Measurements from ENCODE around the gene ZNF354C. TPM values are rescaled to one million over a fixed set of nuclear protein-coding genes. Genes with fewer than 3 reads are reported as not detected.
"Not testable (repeated sequence)": the region's sequence is repeated elsewhere in the genome, so short reads cannot be mapped to it uniquely, and the experiment has no call there.

The ZNF354C gene
- total RNA-seq, 1 donor = 3.3 TPM

DNA sequence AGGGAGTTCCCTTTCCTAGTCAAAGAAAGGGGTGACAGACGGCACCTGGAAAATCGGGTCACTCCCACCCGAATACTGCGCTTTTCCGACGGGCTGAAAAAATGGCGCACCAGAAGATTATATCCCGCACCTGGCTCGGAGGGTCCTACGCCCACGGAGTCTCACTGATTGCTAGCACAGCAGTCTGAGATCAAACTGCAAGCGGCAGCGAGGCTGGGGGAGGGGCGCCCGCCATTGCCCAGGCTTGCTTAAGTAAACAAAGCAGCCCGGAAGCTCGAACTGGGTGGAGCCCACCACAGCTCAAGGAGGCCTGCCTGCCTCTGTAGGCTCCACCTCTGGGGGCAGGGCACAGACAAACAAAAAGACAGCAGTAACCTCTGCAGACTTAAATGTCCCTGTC, 41.1 kb downstream of the ZNF354C start:
- not testable (repeated sequence) for H3K4me1 ChIP-seq (ENCODE audit: insufficient read depth, low read length); H3K27me3 ChIP-seq (ENCODE audit: insufficient read depth, low read length)
- H3K9me3 ChIP-seq (ENCODE audit: low read depth, low read length) = peaks cover 33% of the 10 kb centered on the region

DNA sequence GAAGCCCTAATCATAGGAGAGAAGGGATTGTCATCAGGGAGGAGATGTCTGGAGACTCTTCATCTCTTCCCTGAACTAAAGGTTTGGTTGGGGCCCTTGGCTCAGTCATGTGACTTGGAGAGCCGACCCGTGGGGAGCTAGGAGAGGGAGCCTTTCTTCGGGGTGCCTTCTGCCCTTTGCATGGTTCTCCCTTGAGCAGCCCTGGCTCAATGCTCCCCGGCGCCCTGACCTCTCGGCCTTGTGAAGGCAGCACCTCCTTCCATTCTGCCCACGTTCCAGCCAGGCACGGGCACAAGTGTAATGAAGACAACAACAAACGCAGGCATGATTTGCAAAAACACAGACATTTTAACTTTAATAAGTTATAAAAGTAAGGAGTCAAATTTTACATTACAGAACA, 50.4 kb downstream of the ZNF354C start:
- H3K27me3 ChIP-seq (ENCODE audit: insufficient read depth, low read length) = no peaks in the 10 kb centered on the region
- H3K9me3 ChIP-seq (ENCODE audit: low read depth, low read length) = no peaks in the 10 kb centered on the region
- no peak overlapping the region for H3K4me3 ChIP-seq (ENCODE audit: low read length)
- no peaks in the 10 kb centered on the region for H3K4me1 ChIP-seq (ENCODE audit: insufficient read depth, low read length)

More for the DNA sequence above, 41.1 kb downstream of the ZNF354C start:
- not testable (repeated sequence) for H3K4me3 ChIP-seq (ENCODE audit: low read length)

DNA sequence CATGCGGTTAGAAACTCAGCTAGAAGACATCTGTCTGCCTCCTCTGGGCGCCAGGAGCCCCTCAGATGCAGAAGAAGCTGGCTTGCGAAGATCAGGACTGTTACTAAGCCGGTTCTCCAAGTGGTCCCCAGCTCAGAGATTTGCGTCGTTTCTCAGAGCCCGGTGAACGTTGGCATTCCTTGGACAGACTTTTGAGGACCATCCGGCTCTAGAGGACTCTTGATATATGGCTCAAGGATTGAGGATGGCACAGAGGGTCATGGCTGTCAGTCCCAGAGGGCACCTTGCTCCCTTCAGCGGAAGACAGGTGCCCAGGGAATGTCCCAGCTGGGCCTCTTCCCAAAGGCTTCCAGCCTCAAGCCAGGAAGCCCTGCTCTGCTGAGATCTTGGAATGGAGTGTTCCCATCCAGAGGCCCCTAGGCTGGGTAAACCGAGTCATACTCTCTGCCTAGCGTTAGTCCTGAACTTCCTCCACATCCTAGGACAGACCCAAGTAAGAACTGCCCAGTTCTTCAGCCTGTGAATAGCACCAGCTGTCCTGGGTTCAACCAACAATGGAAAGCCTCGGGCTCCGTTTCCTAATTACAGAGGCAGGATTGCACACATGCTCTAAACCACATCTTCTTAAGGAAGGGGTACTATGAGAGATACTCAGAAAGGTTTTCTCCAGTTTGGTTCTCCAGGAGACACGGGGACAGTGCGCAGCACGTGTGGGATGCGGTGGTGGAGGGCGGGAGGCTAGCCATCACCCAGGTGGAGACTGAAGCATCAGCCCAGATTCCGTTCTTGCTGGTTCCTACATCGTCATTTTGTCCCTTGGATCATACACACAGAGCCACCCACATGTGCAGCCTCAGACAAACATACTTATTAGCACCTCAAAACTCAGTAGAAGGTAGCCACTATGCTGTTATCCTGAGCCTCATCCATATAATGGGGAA, 51.4 kb downstream of the ZNF354C start:
- no peaks in the 10 kb centered on the region for H3K9me3 ChIP-seq (ENCODE audit: low read depth, low read length)
- H3K4me1 ChIP-seq (ENCODE audit: insufficient read depth, low read length) = no peaks in the 10 kb centered on the region
- H3K27me3 ChIP-seq (ENCODE audit: insufficient read depth, low read length) = no peaks in the 10 kb centered on the region
- no peak overlapping the region for H3K4me3 ChIP-seq (ENCODE audit: low read length)

DNA sequence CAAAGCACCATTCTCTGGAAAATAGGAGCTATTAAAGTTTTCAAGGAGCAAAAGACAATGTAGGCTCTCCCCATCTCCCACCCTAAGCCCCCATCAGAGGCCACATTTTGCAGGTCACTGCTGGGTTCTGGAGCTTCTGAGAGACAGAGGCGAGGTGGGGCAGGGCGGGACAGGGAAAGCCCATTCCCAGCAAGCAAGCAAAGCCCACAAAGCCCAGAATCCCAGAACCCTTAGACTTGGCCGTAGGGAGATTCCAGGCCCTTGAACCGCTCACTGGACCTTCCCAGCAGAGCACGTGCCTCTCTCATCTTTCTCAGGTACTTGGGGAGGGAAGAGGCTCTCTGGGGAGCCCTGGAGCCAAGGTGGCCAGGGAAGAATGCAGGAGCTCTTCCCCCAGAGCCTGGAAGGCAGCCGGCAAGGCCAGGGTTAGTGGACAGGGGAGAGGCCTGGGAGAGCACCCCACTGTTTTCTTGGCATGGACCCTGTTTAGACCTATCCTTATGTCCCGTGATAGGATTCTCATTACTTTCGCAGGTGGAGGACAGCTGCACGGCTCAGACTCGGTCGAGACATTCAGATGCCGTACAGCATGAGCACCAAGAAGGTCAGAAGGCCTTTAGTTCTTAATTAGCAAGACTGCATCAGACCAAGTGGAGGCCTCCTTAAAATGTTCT, 52.4 kb downstream of the ZNF354C start:
- H3K27me3 ChIP-seq (ENCODE audit: insufficient read depth, low read length) = no peaks in the 10 kb centered on the region
- H3K4me3 ChIP-seq (ENCODE audit: low read length) = no peak overlapping the region
- H3K4me1 ChIP-seq (ENCODE audit: insufficient read depth, low read length) = no peaks in the 10 kb centered on the region
- H3K9me3 ChIP-seq (ENCODE audit: low read depth, low read length) = no peaks in the 10 kb centered on the region

DNA sequence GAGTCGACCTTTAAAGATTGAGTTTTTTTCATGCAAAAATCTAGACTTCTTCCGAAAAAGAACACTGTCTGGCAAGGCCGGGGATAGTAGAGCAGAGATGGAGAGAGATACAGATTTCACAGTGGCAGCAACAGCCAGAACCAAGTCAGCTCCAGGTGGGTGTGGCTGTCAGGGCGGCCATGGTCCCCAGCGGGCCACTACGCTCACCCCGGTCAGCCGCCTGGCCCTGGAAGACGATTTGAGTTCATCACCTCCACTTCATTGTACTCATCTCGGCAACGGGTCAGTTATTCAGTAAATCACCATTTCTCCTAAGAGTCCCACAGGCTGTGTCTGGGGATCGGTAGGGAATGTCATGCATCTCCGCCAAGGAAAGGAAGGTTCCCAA, 53.0 kb downstream of the ZNF354C start:
- H3K27me3 ChIP-seq (ENCODE audit: insufficient read depth, low read length) = no peaks in the 10 kb centered on the region
- H3K4me3 ChIP-seq (ENCODE audit: low read length) = no peak overlapping the region
- no peaks in the 10 kb centered on the region for H3K4me1 ChIP-seq (ENCODE audit: insufficient read depth, low read length)
- no peaks in the 10 kb centered on the region for H3K9me3 ChIP-seq (ENCODE audit: low read depth, low read length)

DNA sequence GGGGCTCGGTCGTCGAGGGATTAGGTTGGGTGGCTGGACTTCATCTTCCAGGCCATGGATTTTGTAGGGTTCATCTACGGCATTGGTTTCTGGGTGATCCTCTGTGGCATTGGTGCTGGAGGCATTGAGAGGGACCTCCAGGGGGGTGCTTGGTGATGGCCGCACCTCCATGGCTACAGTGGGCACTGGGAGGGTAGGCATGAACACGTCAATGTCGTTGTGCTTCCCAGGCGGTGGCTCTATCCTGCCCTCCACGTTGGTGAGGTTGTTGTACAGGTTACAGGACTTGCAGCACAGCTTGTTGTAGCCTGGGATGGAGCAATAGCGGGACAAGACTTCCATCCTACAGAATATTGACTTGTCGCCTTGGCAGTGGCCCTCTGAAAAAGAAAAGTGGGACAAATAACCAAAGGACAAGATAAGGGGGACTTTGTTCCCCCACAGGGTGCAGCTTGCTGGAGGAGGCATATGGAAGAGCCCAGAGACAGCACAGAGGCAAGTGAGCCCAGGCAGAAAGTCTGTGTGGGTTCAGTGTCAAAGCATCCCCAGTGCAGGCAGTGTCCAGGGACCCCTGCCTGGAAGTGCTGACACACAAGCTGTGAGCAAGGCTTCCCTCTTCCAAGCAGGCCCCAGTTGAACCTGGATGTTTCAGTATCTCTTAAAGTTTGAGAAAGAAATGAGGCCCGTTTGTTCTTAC, 53.9 kb downstream of the ZNF354C start:
- Histone ChIP-seq H3K27me3 (ENCODE audit: insufficient read depth, low read length) (no peaks in the 10 kb centered on the region), H3K4me1 (ENCODE audit: insufficient read depth, low read length) (no peaks in the 10 kb centered on the region), H3K9me3 (ENCODE audit: low read depth, low read length) (no peaks in the 10 kb centered on the region), H3K4me3 (ENCODE audit: low read length) (no peak overlapping the region)

DNA sequence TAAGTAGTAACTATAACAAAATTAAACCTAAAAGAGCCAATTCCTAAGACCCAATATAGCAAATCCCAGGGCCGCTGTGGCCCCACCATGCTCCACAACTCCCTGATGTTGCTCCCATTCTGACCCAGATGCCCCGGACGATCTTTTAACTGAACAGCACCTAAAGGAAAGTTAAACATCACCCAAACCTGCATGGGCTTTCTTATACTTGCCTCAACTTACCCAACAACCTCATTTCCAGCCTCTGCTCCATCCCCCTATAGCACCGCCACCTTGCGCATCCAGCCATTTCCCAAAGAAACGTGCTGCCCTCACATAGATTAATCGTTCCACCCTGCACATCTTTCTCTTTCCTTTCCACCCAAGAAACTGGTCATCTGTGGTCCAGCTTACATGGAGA, 54.6 kb downstream of the ZNF354C start:
- H3K9me3 ChIP-seq (ENCODE audit: low read depth, low read length) = no peaks in the 10 kb centered on the region
- no peak overlapping the region for H3K4me3 ChIP-seq (ENCODE audit: low read length)
- H3K27me3 ChIP-seq (ENCODE audit: insufficient read depth, low read length) = no peaks in the 10 kb centered on the region
- no peaks in the 10 kb centered on the region for H3K4me1 ChIP-seq (ENCODE audit: insufficient read depth, low read length)

DNA sequence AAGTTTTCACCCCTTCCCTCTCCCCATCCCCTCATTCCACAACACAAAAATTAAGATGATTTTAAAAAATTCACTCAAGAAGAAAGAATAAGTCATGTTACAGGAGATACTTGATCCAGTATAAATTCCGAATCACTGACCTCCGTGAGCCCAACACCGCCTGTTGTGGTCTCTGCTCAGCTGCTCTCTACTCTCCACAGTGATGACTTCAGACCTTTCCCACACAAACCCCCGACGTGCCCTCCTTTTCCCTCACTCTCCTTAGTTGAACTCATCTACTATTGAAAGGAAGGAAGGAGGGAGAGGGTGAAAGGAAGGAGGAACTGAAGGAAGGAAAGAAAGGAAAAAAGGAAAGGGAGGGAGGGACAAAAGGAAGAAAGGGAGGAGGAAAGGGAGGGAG, 55.1 kb downstream of the ZNF354C start:
- Histone ChIP-seq H3K4me3 (ENCODE audit: low read length) (no peak overlapping the region), H3K4me1 (ENCODE audit: insufficient read depth, low read length) (no peaks in the 10 kb centered on the region), H3K9me3 (ENCODE audit: low read depth, low read length) (no peaks in the 10 kb centered on the region), H3K27me3 (ENCODE audit: insufficient read depth, low read length) (no peaks in the 10 kb centered on the region)

DNA sequence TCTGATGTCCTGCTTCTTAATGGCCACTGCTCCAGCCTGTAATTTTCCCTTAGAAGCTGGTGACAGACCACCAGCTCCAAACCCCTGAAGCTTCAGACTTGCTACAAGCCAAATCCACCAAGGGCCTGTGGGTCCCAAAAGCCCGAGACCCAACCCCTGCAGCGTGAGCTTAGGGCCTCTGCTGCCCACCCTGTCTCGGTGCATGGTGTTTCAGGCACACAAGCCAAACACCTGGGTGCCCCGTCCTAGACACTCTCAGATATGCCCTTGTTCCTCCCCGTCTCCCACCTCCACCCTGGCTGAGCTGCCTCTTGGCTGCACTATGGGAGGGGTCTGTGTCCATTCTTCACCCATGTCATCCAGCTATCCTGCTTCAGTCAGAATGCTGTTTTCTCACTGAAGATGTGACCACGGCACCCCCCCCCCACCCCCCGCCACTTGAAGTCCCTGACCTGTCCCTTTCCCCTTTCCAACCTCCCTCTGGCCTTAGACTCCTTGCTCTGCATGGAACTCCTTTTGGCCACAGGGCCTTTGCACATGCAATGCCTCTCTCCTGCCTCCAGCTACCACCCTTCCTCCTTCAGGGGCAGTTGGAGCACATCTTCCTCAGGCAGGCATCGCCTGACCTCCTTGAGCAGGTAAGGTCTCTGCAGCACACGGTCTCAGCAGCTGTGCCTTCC, 55.8 kb downstream of the ZNF354C start:
- no peaks in the 10 kb centered on the region for H3K4me1 ChIP-seq (ENCODE audit: insufficient read depth, low read length)
- no peaks in the 10 kb centered on the region for H3K9me3 ChIP-seq (ENCODE audit: low read depth, low read length)
- no peaks in the 10 kb centered on the region for H3K27me3 ChIP-seq (ENCODE audit: insufficient read depth, low read length)
- H3K4me3 ChIP-seq (ENCODE audit: low read length) = no peak overlapping the region

DNA sequence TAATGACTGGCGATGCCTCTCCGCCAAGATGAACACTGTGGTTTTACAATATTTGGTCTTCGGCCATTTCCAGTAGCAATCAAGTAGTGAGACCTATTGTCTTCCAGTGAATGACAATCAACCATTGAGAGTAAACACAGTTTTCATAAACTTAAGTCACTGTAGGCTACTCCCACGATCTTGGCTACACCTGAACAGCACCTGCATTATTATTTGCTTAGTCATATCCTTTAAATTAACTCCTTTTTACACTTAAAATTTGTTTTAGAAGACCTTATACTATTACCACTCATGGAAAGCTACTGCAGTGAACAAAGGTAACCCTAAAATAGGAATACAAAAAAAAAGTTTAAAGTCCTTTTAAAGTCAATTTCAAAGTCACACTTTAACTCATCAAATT, 58.2 kb downstream of the ZNF354C start:
- H3K4me3 ChIP-seq (ENCODE audit: low read length) = no peak overlapping the region
- no peaks in the 10 kb centered on the region for H3K4me1 ChIP-seq (ENCODE audit: insufficient read depth, low read length)
- no peaks in the 10 kb centered on the region for H3K27me3 ChIP-seq (ENCODE audit: insufficient read depth, low read length)
- no peaks in the 10 kb centered on the region for H3K9me3 ChIP-seq (ENCODE audit: low read depth, low read length)

DNA sequence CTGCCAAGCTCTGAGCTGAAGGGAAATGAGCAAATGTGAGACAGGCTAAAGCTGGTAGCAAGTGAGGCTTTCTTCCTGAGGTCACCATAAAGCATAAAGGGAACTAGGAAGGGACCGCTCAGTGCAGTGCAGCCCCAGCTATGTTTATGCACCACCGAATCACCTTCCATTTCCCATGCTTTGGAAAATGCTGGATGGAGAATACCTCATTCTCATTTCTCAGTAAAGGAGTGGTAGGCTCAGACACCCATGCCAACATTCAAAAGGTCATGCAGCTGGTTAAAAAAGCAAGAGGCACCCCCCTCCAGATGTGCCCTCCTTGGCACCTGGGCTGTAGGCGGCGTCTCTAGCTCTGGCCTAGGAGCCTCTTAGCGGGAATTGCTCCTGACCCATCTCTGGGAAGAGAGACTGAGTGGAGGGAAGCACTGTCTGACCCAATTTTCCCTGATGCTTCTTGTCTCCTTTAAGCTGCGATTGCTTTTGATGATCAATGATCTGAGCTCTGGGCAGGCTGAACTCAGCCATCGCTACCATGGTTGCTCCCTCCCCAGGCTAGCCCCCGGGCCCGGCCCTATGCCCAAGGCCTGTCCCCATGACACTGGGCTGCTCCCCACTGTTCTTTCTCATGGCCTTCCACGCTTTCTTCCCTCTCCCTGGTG, 58.7 kb downstream of the ZNF354C start:
- Histone ChIP-seq H3K4me1 (ENCODE audit: insufficient read depth, low read length) (no peaks in the 10 kb centered on the region), H3K4me3 (ENCODE audit: low read length) (no peak overlapping the region), H3K27me3 (ENCODE audit: insufficient read depth, low read length) (no peaks in the 10 kb centered on the region), H3K9me3 (ENCODE audit: low read depth, low read length) (no peaks in the 10 kb centered on the region)

DNA sequence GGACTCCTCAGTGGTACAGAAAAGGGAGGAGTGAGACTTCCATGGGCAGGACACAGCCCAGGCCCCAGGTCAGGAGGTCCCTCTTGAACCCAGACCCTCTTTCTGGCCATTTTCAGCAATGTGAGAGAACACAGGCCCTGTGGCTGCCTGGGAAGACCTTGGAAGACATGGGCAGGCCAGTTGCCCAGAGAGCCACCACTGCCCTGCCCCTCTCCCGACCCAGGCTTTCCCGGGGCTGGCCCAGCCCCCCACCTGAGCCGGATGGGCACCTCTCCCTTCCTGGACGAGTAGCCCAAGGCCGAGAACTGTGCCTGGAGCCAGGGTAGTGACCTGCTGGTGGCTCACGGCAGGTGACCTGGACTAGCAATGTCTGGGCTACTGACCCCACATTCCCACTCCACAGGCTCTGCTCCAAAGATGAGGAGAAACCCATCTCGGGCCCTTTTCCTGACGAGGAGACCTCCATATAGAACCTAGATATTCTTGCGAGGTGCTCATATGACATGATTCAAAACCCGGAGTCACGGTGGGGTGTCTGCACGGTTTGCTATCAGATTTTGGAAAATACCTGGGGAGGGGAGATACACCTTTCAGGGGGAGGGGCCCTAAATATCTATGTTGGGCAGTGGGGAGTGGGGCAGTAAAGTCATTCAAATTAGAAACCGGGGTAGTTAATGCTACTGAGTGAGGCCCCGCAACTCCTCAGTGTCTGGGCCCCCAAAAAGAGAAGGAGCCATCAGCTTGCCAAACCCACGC, 59.4 kb downstream of the ZNF354C start:
- Histone ChIP-seq H3K4me3 (ENCODE audit: low read length) (no peak overlapping the region), H3K9me3 (ENCODE audit: low read depth, low read length) (no peaks in the 10 kb centered on the region), H3K27me3 (ENCODE audit: insufficient read depth, low read length) (no peaks in the 10 kb centered on the region), H3K4me1 (ENCODE audit: insufficient read depth, low read length) (no peaks in the 10 kb centered on the region)

DNA sequence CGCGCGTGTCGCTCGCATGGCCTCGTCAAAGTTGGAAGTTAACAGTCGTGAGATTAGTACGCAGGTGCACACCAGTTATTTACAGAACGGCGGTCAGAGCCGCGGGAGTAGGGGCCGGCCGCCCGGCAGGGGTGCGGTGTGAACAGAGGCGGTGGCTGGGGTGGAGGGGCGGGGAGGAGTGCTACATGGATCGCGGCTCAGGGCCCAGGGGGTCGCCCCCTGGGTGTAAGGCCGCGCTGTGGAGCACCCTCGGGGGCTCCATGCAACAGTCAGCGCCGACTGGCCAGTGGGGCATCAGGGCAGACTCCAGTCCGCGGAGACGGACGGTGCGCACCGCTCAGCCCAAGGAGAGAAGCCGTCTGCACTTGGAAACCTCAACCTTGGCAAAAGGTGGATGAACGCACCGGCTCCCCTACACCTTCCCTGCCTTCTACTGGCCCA, 60.3 kb downstream of the ZNF354C start:
- Histone ChIP-seq H3K9me3 (ENCODE audit: low read depth, low read length) (no peaks in the 10 kb centered on the region), H3K4me3 (ENCODE audit: low read length) (no peak overlapping the region), H3K4me1 (ENCODE audit: insufficient read depth, low read length) (no peaks in the 10 kb centered on the region), H3K27me3 (ENCODE audit: insufficient read depth, low read length) (no peaks in the 10 kb centered on the region)
